ENCODE measurements around the gene ABCA2.

ABCA2 gene

DNA sequence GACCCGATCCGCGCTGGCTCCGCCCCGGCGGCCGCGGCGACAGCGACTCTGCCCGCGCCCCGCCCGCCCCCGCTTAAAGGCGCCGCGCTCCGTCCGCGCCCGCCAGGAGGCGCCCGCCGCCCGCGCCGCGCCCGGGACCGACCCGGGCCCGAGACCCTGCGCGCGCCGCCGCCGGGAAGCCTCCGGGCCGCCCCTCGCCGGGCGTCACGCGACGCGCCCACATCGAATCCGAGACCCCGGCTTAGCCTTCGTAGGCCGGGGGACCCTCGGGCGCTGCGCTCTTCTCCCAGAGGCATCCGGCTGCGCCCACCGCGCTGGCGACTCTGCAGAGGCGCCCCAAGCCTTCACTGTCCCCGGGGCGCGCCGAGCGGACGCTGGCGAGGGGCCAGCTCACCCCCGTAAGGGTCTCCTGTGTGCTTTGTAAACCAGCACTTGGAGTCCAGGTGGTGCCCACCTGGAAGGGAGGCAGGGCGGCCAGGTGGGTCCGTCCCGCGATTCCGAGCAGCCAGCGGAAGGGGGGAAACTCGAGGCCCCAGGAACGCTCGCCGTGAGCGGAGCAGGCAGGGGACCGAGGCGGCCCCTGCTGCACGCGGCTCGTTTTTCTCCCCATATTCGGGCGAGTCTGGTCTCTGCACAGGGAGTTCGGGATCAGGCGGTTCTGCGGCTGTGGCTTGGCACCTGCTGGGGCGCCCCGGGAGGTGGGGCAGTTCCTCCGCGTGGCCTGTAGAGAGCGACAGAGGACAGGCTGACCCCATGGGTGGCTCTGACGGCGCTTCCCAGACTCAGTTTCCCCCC is 423 bp upstream of the ABCA2 start:
- DNase-seq, result peak; percentile 61

DNA sequence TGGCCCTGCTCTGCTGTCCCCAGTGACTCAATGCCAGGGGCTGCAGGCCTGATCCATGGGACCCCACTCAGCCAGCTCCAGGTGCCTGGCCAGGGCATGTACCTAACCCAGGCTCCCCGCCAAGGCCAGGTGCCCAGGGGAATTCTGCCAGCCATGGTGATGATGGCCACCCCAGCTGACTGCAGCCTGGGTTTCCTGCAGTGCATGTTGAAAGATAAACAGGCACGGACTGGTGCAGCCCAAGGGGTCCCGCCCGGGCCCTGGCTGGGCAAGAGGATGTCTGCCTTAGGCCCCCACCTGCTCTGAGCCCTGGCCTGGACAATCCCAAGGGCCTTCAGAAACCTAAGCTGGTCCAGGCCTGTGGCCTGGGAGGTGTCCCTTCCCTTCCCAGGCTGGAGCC is 1.2 kb downstream of the ABCA2 start:
- no peak for DNase-seq

DNA sequence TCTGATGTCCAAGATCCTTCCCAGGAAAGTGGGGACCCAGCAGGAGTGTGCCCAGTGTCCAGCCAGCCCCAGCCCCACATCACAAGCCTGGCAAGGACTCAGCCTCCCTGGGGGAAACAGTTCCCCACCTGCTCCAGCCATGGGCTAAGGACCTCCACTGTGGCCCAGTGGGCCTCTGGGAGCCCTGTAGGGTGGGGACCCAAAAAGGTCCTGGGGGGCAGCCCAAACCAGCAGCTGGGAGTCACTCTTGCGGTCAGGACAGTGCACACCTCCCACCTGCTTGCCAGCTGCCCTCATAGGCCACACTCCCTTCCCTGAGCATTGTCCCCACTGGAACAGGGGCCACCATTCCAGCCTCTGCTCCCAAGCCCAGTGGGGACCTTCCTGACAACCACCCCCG is 1.7 kb downstream of the ABCA2 start:
- DNase-seq, result no peak

DNA sequence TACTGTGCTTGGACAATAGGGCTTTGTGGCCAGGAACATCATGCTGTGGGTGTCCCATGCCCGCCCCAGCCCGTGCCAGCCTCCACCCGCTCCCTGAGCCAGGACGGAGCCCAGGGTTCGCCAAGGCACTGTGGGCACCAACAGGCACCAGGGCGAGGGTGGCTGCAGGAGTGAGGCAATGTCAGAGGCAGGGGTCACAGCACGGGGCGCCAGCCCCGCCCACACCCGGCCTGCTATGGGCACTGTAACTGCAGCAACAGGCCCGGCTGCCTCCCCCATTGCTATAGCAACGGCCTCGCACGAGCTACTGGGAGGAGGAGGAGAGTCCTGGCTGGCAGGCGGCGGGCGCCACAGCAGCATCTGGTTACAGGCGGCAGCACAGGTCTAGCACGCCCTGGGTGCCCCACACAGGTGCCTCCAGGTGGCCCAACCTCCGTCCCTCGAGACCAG is 2.5 kb downstream of the ABCA2 start:
- no peak for DNase-seq

DNA sequence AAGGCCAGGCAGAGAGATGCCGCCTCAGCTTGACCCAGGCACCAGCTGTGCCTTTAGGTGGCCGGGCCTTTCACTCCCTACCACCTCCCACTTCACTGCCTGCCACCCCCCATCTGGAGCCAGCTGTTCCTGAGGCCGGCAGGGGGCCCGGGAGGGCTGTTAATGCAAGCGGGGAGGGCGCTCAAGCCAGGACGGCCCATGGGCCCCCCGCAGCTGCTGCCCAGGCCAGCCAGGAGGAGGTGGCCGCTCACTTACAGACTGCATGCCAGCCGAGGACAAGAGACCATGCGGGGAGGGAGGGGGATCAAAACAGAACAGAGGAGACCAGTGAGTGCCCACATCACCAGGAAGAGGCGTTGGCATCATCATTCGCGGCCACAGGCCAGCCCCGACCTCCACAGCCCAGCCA is 4.5 kb downstream of the ABCA2 start:
- no peak for DNase-seq

DNA sequence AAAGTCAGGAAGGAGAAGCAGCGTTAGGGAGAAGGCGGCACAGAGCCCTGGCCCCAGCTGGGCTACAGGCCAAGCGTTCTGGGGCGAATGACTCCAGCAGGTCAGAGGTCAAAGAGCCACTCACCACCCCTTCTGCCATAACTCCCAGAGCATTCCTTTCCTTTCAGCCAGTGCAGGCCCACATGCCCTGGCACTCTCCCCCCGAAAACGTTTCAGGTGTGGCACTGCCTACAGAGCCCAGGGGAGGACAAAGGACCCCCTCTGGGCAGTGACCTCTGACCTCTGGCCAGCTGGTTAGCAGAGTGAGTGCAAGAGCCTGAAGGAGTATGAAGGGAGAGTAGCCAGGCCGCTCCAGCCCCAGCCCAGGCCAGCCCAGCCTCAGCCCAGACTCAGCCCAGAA is 4.9 kb downstream of the ABCA2 start:
- DNase-seq, result no peak

DNA sequence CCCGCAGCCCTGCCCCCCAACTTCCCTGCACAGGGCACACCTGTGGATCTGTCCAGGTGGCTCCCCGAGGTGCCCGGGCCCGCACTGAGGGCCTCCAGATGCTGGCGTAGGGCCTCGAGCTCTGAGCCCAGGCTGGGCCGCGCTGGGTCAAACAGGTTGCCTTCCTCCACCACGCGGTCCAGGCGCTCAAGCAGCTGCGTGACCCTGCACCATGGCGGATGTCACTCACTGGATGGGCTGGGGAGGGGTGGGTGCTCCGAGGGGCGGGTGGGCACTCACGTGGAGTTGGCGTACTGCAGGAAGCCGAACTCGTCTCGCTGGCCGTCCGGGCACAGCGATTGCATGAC is 5.4 kb downstream of the ABCA2 start:
- DNase-seq, result no peak

DNA sequence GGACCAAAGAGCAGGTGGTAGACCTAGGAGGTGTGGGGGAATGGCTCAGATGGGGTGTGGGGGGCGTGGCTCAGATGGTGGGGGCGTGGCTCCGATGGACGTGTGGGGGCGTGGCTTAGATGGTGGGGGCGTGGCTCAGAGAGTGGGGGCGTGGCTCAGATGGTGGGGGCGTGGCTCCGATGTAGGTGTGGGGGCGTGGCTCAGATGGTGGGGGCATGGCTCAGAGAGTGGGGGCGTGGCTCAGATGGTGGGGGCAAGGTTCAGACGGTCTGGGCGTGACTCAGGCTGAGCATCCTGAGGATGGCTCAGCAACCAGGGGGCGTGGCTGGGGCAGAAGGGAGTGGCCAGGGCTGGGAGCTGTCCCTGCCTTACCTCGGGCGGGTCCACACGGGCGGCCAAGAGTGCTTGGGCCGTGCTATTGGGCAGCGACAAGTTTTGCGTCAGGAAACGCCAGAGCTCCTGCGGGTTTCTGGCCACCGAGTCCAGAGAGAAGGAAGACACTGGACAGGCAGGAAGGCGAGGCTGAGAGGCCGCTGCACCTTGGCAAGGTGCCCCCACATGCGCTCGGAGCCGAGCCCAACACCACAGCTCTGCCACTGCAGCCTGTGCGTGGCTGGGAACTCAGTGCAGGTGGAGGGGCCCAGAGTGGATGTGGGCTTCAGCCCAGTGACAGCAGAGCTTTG is 5.9 kb downstream of the ABCA2 start:
- peak; percentile 55 for DNase-seq

DNA sequence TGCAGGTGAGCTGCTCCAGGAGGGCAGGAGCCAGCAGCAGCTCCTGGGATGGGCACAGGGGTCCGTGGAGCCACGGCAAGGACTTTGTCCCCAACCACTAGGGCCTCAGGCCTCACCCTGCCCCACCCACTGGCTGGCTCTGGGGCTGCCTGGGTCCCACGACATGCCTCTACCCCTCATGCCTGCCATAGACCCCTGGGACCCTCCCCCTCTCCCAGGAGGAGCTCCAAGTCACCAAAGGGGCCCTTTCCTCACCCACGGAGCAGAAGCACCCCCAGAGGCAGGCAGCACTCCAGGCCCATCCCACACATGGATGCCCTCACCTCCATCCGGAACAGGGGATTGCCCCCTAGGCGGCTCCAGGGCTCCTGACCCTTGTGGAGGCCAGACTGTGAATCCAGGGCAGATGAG is 6.5 kb downstream of the ABCA2 start:
- DNase-seq, result no peak

DNA sequence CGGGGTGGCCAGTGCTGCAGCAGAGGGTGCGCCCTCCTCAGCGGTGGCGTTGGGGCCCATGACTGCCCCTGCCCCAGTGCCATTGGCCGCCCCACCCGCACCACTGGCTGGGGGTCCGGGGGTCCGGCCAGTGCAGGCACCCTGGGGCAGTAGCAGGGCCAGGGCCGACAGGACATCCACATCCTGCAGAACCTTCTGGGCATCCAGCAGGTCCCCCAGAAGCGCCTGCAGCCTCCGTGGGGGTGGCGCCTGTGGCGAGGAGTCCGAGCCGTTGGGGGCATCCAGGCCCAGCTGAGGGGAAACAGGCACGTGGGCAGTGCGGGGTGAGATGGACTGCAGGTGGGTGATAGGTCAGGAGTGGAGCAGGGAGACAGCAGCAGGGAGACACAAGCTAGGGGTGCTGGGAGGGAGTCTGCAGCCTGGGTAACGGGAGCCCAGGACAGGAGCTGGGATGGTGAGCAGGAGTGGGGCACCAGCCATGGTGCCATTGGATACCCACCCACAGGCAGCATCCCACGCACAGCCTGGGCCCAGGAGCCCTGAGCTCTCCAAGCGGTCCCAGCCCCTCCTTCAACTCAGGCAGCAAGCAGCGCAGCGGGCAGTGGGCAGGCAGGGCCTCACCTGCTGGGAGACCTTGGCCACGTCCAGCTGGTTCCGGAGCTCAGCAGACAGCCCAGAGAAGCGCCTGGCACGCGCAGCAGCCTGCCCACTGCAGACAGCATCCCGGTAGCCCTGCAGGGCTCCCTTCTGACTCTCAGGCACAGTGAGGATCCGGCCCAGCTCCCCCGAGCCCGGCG is 7.1 kb downstream of the ABCA2 start:
- no peak for DNase-seq

DNA sequence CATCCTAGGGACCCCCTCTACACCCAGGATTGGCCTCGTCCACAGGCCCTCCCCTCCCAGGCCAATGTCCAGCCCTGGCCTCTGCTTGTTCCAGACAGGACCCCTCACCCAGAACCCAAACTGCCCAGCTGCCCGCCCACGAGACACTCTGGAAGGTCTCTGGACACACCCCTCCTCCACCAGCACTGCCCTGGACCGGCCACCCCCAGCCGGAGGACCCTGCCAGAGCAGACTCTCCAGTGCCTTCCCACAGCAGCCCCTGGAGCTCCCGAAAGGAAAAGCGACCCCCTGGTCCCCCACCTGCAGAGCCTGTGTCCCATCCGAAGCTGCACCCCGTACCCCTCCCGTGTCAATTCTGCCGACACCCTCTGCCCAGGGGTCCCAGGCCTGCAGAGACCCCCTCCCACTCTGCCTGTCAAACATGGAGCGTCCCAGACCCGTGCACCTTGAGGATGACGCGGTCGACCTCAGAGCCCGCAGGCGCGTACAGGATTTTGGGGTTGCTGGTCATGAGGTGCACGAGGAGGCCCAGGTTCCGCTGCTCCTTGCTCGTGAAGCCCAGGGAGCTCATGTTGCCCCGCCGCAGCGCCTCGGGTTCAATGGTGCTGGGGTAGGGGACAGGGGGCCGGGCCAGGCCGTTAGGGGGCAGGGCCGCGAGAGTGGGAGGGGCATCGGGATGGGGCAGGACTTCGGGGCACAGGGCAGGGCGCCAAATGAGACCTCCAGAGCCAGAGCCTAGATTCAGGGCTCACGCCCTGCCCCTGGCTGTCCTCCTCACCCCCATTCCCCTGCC is 8.0 kb downstream of the ABCA2 start:
- DNase-seq, result no peak

DNA sequence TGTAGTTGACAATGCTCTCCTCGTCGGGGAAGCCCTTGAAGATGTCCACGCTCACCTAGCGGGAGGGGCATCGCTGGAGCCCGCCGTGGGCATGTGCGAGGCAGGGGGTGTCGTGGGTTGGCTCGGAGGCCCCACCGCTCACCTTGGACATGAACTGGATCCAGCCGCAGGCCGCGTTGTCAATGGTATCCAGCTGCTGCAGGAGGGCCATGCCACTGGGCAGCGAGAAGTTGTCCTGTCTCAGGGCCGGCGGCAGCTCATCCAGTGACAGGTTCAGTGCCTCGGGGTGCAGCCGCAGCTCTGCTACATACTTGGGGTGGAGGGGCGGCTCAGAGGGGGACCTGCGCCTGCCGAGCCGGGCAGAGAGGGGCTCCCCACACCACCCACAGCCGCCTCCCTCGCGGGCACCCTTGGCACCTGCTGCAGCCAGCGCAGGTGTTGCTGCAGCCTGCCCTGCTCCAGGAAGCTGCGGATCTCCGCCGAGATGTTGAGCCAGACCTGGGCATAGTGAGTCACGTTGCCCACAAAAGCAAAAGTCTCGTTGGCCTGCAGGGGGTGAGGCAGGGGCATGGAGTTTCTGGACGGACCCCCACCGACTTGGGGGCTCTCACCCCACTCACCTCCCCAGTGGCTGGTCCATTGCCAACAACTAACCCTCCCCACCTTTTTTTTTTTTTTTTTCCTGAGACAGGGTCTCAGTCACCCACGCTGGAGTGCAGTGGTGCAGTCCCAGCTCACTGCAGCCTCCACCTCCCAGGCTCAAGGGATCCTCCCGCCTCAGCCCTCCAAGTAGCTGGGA is 9.1 kb downstream of the ABCA2 start:
- no peak for DNase-seq

DNA sequence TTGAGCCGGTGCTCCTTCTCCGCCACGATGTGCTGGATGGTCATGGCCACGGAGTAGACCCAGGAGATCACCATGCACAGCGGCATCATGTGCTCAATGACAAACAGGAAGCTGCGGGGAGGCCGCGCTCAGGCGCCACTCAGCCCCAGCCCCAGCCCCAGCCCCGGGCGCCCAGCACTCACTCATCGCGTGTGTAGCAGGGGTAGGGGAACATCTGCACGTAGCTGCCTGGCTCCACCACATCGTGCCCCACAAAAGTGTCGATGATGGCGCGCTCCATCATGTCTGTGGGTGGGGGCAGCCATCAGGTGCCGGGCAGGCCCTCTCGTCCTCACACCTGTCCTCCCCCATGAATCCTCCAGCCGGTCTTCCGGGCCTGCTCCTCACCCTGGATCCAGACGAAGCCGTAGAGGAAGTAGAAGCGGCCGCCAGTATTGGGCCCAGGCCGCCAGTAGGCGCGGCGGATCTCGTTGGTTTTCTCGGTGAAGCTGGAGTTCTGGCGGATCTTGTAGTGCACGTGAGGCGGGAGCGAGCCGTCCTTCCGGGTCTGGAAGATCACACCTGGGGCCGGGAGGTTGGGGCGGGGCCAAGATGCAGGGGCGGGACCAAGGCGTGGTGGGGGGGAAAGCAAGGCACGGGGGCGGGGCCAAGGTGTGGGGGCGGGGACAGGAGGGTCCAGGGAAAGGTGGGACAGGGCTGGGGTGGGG is 10.1 kb downstream of the ABCA2 start:
- DNase-seq, result no peak

DNA sequence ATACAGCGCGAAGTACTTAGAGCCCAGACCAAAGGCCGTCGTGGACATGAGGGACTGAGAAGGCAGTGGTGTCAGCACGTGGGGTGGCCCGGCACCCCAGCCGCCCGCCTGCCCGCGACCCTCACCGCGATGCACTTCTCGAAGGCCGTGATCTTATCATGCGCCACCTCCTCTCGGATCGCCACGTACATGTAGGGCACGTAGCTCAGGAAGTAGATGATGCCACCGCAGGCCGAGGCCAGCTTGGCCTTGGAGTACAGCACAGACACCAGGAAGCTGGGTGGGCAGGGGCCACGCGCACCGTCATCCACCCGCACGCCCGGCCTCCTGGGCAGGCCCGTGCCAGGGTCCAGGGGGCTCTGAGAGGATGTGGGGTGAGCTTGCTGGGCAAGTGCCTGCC is 11.0 kb downstream of the ABCA2 start:
- DNase-seq, result no peak

DNA sequence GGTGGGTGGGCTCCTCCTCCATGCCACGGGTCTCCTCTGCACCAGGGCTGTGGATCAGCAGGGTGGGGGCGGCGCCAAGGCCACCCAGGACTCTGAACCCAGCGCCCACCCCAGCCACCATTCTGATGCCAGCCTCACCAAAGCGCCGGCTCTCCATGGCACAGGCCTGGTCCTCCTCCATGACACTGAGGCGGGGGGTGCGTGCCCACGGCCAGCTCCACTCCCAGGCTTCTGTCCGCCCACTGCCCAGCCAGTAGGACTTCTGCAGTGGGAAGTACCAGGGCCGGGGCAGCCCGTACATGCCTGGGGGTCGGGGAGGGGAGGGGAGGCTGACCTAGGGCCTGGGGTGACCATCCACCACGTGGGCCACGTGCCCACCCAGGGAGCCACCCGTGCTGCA is 11.6 kb downstream of the ABCA2 start:
- no peak for DNase-seq

DNA sequence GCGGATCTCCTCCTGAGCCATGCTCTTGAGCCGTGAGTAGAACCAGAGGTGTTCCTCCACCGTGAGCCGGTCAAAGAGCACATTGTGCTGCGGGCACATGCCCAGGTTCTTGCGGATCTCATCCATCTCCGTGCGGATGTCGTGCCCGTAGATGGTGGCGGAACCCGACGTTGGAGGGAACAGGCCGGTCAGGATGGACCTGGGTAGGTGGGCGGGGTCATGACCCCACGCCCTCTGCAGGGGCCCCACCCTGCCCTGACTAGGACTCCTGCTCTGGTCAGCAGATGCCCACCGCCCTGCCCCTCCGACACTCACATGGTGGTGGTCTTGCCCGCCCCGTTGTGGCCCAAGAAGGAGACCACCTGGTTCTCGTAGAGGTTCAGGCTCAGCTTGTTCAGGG is 12.1 kb downstream of the ABCA2 start:
- no peak for DNase-seq

DNA sequence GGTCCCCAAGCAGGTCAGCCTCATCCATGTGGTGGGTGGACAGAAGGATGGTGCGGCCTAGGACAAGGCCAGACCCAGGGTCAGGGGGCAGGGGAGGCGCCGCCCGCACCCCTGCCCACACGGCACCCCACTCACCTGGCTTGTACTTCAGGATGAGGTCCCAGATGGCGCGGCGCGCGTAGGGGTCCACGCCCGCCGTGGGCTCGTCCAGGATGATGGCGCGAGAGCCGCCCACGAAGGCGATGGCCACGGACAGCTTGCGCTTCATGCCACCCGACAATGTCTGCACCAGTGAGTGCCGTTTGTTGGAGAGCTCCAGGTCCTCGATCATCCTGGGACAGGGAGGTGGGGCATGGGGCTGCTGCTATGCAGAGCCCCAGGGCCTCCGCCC is 12.5 kb downstream of the ABCA2 start:
- DNase-seq, result no peak

DNA sequence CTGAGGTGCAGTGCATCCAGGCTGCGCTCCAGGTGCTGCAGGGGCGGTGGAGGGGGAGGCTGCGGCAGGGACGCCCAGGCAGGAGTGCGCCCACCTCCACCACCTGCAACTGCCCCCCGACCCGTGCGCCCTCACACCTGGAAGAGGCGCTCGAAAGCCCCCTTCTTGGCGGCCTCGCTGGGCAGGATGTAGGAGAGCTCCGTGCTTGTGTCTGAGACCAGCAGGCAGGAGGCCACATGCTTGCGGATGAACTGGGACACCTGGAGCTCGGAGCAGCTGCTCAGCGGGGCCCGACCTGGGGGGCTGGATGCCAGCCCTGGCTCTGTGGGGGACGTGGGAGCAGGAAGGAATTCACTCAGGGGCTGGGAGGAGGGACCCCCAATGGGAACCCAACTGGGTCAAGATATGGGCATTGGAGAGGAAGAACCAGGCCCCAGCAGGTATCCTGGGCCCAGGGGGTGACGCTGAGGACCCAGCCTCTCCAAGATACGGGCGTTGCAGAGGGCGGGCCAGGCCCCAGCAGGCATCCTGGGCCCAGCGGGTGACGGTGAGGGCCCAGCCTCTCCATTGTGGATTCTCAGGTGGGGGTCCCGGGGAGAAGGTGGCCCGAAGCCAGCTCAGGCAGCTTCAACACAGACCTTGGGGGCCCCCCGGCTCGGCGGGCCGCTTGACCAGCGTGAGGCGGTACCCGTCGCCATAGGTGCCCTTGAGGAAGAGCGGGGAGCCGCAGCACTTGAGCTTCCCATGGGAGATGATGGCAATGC is 13.1 kb downstream of the ABCA2 start:
- DNase-seq, result no peak

DNA sequence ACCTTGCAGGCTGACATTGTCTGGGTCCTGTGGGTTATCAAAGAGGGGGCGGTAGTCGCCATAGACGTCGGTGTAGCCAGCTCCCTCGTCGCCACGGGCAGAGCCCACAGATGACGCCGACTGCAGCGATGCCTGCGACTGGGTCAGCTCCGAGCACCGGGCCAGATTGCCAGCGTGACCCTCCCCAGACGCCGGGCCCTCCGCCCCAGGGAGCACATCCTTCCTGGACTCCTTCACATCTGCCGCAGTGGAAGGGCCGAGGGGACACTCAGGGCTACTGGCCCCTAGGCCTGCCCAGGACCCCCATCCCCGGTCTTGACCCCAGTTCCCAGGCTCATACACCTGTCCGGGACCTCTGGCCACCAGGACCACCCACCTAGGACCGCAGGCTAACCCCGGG is 13.9 kb downstream of the ABCA2 start:
- DNase-seq, result no peak

DNA sequence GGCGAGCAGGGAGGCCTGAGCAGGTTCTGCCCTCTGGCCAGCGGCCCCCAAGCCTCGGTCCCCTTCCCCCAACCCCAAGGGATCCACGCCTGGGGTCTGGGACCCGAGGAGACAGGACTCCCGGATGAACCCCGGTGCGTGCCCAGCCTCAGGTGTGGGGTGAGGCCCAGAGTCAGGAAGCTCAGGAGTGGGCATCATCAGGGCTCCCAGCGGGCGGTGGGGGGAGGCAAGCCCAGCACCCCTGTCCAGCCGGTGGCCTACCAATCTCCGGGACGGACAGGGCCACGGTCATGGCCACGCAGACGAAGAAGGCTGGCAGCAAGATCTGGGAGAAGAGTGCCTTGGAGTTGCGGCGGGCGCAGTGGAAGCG is 14.5 kb downstream of the ABCA2 start:
- DNase-seq, result no peak

Data from NCI-H146 (cell line).